GM23248 (cell line): ENCODE data around the gene CD164L2. TPM values are rescaled to one million over a fixed set of nuclear protein-coding genes. Genes with fewer than 3 reads are reported as not detected.

Source experiments
- DNase-seq: peaks from one replicate; pipeline ENCODE4 v3.0.0-alpha.2; 2015
- H2AFZ ChIP-seq: fragments of 200-600 bp; sonication (generic); 2 replicates; pipeline ENCODE4 v1.6.1; 2016; ENCODE audit warnings: antibody characterized with exemption
- H3F3A ChIP-seq: fragments of 200-600 bp; sonication (generic); 2 replicates; pipeline ENCODE4 v1.6.1; 2016; ENCODE audit warnings: mild to moderate bottlenecking, antibody characterized with exemption, mixed run types; ENCODE audit not compliant: insufficient read depth
- H3K27ac ChIP-seq: fragments of 200-600 bp; sonication (generic); 2 replicates; pipeline ENCODE4 v1.5.1; 2016; ENCODE audit warnings: mild to moderate bottlenecking
- H3K27me3 ChIP-seq: fragments of 200-600 bp; sonication (generic); replicated peaks from 2 replicates; pipeline ENCODE4 v1.6.1; 2016; ENCODE audit warnings: mild to moderate bottlenecking; ENCODE audit not compliant: insufficient read depth
- H3K36me3 ChIP-seq: fragments of 200-600 bp; sonication (generic); 2 replicates; pipeline ENCODE4 v1.6.1; 2016; ENCODE audit warnings: low read depth, mild to moderate bottlenecking
- H3K4me1 ChIP-seq: fragments of 200-600 bp; sonication (generic); 2 replicates; pipeline ENCODE4 v1.6.1; 2016; ENCODE audit warnings: mild to moderate bottlenecking; ENCODE audit not compliant: insufficient read depth
- H3K4me2 ChIP-seq: fragments of 200-600 bp; sonication (generic); one replicate; pipeline ENCODE4 v1.6.1; 2016; ENCODE audit warnings: mild to moderate bottlenecking; ENCODE audit not compliant: unreplicated experiment
- H3K4me3 ChIP-seq: fragments of 200-600 bp; sonication (generic); 2 replicates; pipeline ENCODE4 v1.5.1; 2016; ENCODE audit warnings: mild to moderate bottlenecking
- H3K79me2 ChIP-seq: fragments of 200-600 bp; sonication (generic); 2 replicates; pipeline ENCODE4 v1.6.1; 2016; ENCODE audit warnings: mild to moderate bottlenecking; ENCODE audit not compliant: insufficient read depth
- H3K9ac ChIP-seq: fragments of 200-600 bp; sonication (generic); 2 replicates; pipeline ENCODE4 v1.6.1; 2016; ENCODE audit warnings: mild to moderate bottlenecking
- H3K9me2 ChIP-seq: fragments of 200-600 bp; sonication (generic); 2 replicates; pipeline ENCODE4 v1.6.1; 2016; ENCODE audit warnings: mixed run types, mild to moderate bottlenecking, moderate library complexity; ENCODE audit not compliant: insufficient read depth
- H3K9me3 ChIP-seq: fragments of 200-600 bp; sonication (generic); one replicate; pipeline ENCODE4 v1.6.1; 2017; ENCODE audit warnings: low read depth
- H4K20me1 ChIP-seq: fragments of 200-600 bp; sonication (generic); 2 replicates; pipeline ENCODE4 v1.6.0; 2016; ENCODE audit not compliant: insufficient read depth
- EZH2 ChIP-seq: fragments of 200-600 bp; sonication (generic); IDR thresholded peaks from 2 replicates; pipeline ENCODE4 v1.6.1; 2018; ENCODE audit warnings: antibody characterized with exemption, mild to moderate bottlenecking; ENCODE audit not compliant: insufficient read depth, poor library complexity, severe bottlenecking
- EZH2phosphoT487 ChIP-seq: fragments of 200-600 bp; sonication (generic); IDR thresholded peaks from 2 replicates; pipeline ENCODE4 v1.6.1; 2018; ENCODE audit warnings: antibody characterized with exemption, moderate library complexity, mild to moderate bottlenecking, low read depth; ENCODE audit not compliant: insufficient read depth
- WGBS, 2 experiments: methylation state at CpG; one replicate each; pipeline ENCODE4 v1.1.6; 2015 to 2017; ENCODE audit warnings: low lambda C conversion rate in 2 of 2, low coverage in 1 of 2; ENCODE audit errors: missing lambda C conversion rate in 2 of 2; 5-methylcytosine and 5-hydroxymethylcytosine counted together
- in situ Hi-C: fragments of 300-500 bp; cut with MboI; formaldehyde crosslinking; loops from 2 replicates; pipeline ENCODE4 v1.15.0; 2020
- polyA plus RNA-seq: library from polyadenylated mRNA; unstranded; fragments of >200 nt; fragmentation: Nextera tagmentation; extraction: Ambion mirVana; gene quantifications from 2 replicates; pipeline ENCODE4 v1.2.1, GENCODE V29; 2016
- total RNA-seq: library from RNA; depleted of rRNA; stranded (reverse); fragments of >200 nt; shearing (Covaris generic); gene quantifications from 2 replicates; pipeline ENCODE4 v1.2.3, GENCODE V29; 2014

CD164L2 gene
- total and polyA plus RNA-seq, 2 experiments from 2014 or later: not detected

GRCh38 chr1:27405074-27405473, 21.9 kb upstream of the CD164L2 start:
- Histone ChIP-seq H3K9me3 (no peaks in the 10 kb centered on the region), H3K79me2 (no peaks in the 10 kb centered on the region), H3K4me3 (no peak overlapping the region), H2AFZ (no peak overlapping the region), H4K20me1 (no peaks in the 10 kb centered on the region), H3K27ac (peak overlapping the region; percentile 81; the same call in 1 of the 2 replicates), H3K9ac (no peak overlapping the region), H3K4me1 (peaks cover 42% of the 10 kb centered on the region), H3K27me3 (no peaks in the 10 kb centered on the region), H3F3A (peaks cover 38% of the 10 kb centered on the region), H3K36me3 (peaks cover 5% of the 10 kb centered on the region; the same call in 1 of the 2 replicates), H3K9me2 (no peaks in the 10 kb centered on the region), H3K4me2 (peak overlapping the region; percentile 7)
- peak; percentile 67 for DNase-seq
- 52 to 56% methylated on average over 13 of the region's 13 CpGs for WGBS, 2 experiments
- in situ Hi-C loops: loop anchor here (25.0 kb wide), 1 partner anchor 207 kb away; the partner anchor contains the start of gene AHDC1
- no peak for TF ChIP-seq EZH2phosphoT487
- no peak for TF ChIP-seq EZH2

- Histone ChIP-seq H3K79me2 (no peaks in the 10 kb centered on the region), H3K9me2 (no peaks in the 10 kb centered on the region), H3K4me1 (peaks cover 42% of the 10 kb centered on the region), H3K4me2 (peak overlapping the region; percentile 19), H3K27ac (peak overlapping the region; percentile 81), H3K4me3 (0 out of 2 replicates have a peak overlapping the region, but pooled peaks have one; percentile 16), H3F3A (peaks cover 38% of the 10 kb centered on the region), H3K36me3 (peaks cover 5% of the 10 kb centered on the region; the same call in 1 of the 2 replicates), H3K27me3 (no peaks in the 10 kb centered on the region), H2AFZ (no peak overlapping the region), H3K9me3 (no peaks in the 10 kb centered on the region), H4K20me1 (no peaks in the 10 kb centered on the region), H3K9ac (peak overlapping the region; percentile 69)
- no peak for TF ChIP-seq EZH2phosphoT487
- TF ChIP-seq EZH2: no peak
- in situ Hi-C loops: loop anchor here (25.0 kb wide), 1 partner anchor 208 kb away; the partner anchor contains the start of gene AHDC1
- no peak for DNase-seq
These were observed 20.8 kb upstream of the CD164L2 start for GRCh38 chr1:27403931-27404330.

- H3K9me3 ChIP-seq: no peaks in the 10 kb centered on the region
- peaks cover 38% of the 10 kb centered on the region for H3F3A ChIP-seq
- no peak for TF ChIP-seq EZH2
- TF ChIP-seq EZH2phosphoT487: no peak
- no peaks in the 10 kb centered on the region for H4K20me1 ChIP-seq
- H3K4me3 ChIP-seq: peak overlapping the region; percentile 16; the same call in 1 of the 2 replicates
- in situ Hi-C loops: loop anchor here (25.0 kb wide), 1 partner anchor 209 kb away; the partner anchor contains the start of gene AHDC1
- H3K27me3 ChIP-seq: no peaks in the 10 kb centered on the region
- peak; percentile 88 for DNase-seq
- WGBS, 2 experiments: 5 to 6% methylated on average over 24 of the region's 24 CpGs
- peaks cover under 1% of the 10 kb centered on the region; the same call in 1 of the 2 replicates for H3K36me3 ChIP-seq
- H2AFZ ChIP-seq: no peak overlapping the region
- H3K4me1 ChIP-seq: peaks cover 42% of the 10 kb centered on the region
- H3K9ac ChIP-seq: peak overlapping the region; percentile 69
- no peaks in the 10 kb centered on the region for H3K79me2 ChIP-seq
- H3K4me2 ChIP-seq: peak overlapping the region; percentile 19
- peak overlapping the region; percentile 81 for H3K27ac ChIP-seq
- H3K9me2 ChIP-seq: no peaks in the 10 kb centered on the region
These were observed 20.1 kb upstream of the CD164L2 start for GRCh38 chr1:27403065-27403726.

GRCh38 chr1:27402349-27402754, 19.2 kb upstream of the CD164L2 start:
- peaks cover 38% of the 10 kb centered on the region for H3F3A ChIP-seq
- H2AFZ ChIP-seq: no peak overlapping the region
- in situ Hi-C loops: loop anchor here (25.0 kb wide), 1 partner anchor 210 kb away; the partner anchor contains the start of gene AHDC1
- no peaks in the 10 kb centered on the region for H3K9me3 ChIP-seq
- no peaks in the 10 kb centered on the region for H4K20me1 ChIP-seq
- peaks cover 42% of the 10 kb centered on the region for H3K4me1 ChIP-seq
- DNase-seq: peak; percentile 86
- no peaks in the 10 kb centered on the region for H3K27me3 ChIP-seq
- peak overlapping the region; percentile 69 for H3K9ac ChIP-seq
- peak overlapping the region; percentile 81 for H3K27ac ChIP-seq
- H3K36me3 ChIP-seq: no peaks in the 10 kb centered on the region
- 19 to 26% methylated on average over 8 of the region's 8 CpGs for WGBS, 2 experiments
- no peak overlapping the region for H3K4me3 ChIP-seq
- H3K79me2 ChIP-seq: no peaks in the 10 kb centered on the region
- H3K4me2 ChIP-seq: no peak overlapping the region
- TF ChIP-seq EZH2phosphoT487 (no peak), EZH2 (no peak)
- H3K9me2 ChIP-seq: no peaks in the 10 kb centered on the region
